Activated naive CD8-positive, alpha-beta T cell treated with anti-CD3 and anti-CD28 coated beads, Interleukin-2, amount 50 U/mL, for 16 hours (primary cell): ENCODE measurements around the gene POU2F1.
"Not testable (repeated sequence)": the region's sequence is repeated elsewhere in the genome, so short reads cannot be mapped to it uniquely, and the experiment has no call there.

Experiments
- DNase-seq: peaks from one replicate; pipeline ENCODE4 v3.0.0-alpha.2; 2020; ENCODE audit warnings: low read depth, low spot score

Gene POU2F1

DNA sequence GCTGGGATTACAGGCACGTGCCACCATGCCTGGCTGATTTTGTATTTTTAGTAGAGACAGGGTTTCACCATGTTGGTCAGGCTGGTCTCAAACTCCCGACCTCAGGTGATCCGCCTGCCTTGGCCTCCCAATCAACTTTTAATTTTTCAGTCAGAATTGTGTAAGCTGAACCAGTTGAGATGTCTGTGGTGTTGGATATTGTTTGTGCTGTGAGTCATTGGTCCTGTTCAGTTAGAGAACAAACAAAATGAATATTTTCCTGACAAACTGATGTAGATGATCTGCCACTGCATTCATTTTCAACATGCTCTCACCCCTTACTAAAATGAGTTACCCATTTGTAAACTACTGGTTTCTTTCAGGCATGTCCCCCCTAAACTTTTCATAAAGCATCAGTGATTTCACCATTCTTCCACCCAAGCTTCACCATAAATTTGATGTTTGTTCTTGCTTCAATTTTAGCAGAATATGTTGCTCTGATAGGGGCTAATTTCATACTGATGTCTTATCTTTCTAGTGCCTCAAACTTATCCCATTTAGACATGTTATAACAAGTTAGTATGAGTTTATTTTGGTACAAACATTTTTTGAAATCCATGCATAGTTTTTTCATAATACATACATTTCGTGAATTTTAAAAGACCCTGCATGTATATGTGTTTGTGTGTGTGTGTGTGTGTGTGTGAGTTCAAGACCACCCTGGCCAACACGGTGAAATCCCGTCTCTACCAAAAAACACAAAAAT, 15.2 kb upstream of the POU2F1 start:
- not testable (repeated sequence) for DNase-seq

DNA sequence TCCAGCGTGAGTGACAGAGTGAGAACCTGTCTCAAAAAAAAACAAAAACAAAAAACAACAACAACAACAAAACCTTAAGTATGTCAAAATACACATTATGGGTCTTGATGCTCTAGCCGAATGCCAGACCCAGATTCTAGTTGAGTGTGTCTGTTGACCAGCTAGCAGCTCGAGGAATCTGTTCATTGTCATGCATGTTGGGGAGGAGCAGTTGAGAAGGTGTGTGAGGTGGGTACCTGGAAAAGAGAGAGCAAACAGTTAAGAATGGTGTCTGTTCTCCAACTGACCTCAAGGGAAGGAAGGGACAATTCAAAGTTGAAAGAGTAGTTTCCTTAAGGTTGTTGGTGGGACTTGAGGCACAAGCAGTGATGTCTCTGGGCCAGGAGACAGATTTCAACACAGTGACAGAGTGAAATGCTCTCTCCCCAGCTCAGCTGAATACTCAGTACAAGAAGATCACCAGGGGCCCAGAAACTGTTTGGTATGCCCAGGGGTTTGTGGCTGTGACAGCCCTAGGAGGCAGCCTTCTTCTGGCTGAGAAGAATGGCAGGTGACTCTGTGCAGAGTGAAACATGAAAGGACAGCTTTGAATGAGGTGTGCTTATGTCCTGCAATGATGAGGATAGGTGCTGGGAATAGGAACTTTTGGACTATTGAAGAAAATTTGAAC, 14.4 kb upstream of the POU2F1 start:
- no peak for DNase-seq

DNA sequence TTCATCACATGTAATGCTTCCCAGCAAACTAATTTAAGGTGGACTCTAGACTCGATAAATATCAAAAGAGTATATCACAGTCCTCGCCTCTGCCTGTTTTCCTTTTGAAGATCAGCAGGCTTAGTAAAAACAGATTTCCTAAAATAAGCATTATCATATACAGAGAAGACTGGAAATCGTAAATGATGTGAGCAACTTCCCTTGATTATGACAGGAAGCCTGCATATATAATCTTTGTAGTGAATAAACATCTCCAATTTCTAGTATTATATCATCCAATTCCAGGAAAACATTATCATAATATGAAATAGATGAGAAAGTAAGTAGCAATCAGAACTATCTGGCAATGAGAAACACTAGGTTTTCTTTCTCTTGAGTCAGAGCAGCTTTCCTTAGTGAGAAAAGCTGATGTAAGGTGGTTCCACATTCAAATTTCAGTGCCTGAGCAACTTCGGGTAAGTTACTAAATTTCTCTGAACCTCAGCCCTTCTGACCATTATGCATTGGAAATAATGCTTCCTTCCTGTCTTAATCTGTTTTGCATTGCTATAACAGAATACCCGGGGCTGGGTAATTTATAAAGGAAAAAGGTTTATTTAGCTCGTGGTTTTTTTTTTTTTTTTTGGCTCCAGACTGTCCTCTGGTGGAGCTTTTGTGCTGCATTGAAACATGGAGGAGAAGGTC, 12.6 kb upstream of the POU2F1 start:
- DNase-seq: no peak

DNA sequence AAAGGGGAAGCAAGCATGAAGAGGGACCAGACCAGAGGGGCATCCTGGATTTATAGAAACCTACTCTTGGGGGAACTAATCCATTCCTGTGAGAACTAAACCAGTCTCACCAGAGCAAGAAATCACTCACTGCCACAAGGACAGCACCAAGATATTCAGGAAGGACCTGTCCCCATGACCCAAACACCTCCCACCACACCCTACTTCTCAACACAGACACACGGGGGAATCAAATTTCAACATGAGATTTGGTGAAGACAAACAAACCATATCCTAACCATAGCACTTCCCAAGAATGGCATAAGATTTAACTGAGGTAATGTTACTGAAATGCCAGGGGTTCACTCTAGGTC, 12.1 kb upstream of the POU2F1 start:
- DNase-seq: no peak

DNA sequence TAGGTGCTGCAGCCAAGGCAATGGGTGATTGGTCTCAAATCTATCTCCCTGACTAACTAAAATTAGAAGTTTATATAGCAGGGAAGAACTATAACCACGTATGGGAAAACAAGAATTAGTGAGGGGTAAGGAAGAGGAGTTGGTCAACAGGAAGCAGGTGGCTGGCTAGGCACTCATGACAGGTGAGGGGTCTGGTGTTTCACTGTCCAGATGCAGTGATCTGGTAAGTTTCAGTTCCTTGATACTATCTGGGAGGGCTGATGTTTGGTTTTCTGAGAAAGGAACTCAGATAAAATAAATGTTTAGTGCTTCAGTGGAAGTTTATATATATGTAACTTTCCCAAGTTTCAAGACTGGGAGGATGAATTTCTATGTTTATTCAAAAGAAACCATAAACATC, 11.6 kb upstream of the POU2F1 start:
- no peak for DNase-seq

DNA sequence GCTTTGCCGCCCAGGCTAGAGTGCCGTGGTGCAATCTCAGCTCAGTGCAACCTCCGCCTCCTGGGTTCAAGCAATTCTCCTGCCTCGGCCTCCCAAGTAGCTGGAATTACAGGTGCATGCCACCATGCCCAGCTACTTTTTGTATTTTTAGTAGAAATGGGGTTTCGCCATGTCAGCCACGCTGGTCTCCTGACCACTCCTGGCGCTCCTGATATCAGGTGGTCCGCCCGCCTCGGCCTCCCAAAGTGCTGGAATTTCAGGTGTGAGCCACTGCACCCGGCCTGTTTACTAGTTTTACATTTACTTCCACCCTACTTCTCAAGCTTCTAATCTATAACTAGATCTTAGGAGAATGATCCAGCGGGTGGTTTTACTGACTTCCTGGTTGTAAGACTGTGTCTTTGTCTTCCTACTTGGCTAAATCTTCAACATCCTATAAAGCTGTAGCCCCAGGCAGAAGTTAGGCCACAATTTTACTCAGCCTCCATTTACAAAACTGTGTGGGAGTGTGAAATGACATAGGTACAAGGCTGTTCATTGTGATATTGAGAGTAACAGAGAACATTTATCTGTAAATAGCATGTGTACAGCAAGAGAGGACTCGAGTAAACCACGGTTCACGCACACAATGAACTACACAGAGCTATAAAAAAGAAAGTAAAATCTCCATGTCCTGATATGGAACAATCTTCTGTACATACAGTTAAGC, 9.6 kb upstream of the POU2F1 start:
- DNase-seq: no peak

DNA sequence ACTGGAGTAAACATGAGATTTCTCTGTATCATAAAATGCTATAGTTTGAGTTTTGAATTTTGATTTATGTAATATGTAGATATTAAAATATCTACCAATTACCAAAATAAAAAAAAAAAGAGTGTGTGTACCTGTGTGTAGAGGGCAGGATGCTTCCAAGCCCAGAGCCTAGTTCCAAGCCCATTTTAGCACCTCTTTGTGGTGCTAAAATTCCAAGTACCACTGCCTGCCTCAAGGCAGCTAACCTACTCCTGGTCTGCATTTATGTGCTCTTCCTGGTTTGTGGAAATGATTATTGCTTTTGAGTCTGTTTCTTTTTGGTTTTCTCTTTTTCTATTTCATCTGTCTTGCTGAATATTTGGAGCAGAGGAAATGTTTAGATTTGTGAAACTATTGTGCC, 8.7 kb upstream of the POU2F1 start:
- no peak for DNase-seq

DNA sequence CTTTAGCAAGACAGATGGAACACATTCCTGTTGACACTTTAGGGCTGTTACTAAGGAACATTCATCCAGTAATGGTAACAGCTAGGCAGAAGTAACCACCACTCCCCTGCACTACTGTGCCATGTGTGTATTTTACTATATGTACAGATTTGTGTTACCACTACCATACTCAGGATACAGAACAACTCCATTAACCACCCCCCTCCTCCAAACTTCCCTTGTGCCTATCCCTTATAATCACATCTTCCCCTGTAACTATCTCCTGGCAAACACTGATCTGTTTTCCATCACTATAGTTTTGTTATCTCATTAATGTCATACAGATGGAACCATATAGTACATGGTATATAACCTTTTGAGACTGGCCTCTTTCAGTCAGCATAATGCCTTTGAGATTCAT, 3.9 kb upstream of the POU2F1 start:
- DNase-seq: no peak

DNA sequence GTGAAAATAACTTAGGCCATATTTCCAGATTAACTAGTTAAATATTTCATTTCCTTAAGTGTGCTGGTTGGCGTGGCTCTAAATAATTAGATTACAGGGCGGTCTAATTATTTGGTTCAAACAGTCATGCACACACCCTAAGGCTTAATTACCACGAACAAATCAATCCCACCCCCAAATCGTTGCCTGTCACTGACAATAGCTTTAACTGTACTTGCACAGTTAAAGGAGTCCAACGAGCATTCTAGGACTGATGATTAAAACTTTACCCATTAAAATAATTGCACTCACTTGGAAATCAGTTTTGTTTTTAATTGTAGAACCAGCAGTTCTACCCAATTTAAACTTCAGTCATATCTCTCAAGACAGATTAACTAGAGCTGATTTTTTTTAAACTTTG, 1.5 kb upstream of the POU2F1 start:
- no peak for DNase-seq

DNA sequence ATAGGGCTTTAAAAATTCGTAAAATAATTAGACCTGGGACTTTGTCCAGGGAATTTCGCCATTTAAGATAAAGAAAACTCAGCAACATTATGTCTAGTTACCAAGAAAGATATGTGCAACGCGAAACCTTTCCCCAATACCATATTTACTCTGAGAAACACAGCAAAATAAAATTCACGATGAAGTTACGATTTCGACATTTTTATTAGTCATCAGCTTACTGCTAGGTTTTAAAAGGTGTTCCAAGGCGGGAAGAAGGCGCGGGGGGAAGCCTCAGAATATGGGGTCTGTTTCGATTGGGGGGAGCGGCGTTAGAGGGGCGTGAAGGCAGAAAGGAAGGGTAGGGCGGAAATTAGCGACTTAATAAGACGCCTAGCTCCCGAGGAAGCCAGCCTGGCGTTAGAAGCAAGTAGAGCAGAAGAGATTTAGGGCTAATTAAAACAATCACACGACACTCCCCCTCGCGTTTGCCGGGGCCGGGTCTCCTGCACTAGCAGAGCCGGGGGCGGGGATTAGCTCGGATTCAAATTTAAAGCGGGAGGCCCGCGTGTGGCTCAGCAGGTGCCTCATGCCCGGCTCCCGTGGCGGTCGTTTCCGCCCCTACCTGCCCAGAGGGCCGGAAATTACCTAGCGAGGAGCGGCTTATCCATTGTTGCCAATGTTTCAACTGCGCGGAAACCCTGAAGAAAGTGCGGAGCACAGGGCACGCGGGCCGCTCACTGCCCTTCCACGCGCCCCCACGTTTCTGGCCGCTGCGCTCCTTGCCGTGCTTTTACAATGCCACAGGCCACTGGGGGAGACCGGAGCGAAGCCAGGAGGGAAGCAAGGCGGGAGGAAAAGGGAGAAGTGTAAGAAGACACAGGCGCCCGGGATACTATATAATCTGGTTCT, 795 bp upstream of the POU2F1 start:
- peak; percentile 82 for DNase-seq

DNA sequence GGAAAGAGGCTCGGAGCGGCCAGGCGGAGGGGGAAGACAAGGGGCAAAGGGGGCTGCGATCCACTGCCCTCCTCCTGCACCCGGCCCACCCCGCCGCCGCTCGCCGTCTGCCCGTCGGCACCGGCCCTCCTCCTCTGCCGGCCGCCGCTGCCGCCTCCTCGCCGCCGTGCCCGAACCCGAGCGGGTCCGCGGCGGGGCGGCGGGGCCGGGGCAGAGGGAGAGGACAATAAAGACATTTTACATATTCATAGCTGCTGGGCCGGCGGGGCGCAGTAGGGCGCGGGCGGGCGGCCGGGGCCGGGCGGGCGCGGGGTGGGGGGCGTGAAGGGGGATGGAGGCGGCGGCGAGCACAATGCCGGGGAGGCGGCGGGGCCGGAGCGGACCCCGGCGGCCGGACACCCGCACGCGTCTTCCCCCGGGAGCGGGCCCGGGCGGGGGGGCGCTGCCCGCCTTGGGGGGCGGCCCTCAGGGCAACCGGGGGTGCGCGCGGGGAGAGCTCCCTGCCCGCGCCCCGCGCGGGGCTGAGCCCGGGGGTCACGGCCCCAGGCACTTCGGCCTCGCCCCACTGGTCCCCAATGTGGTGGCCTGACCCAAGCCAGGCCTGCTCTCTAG, 546 bp downstream of the POU2F1 start:
- DNase-seq: no peak

DNA sequence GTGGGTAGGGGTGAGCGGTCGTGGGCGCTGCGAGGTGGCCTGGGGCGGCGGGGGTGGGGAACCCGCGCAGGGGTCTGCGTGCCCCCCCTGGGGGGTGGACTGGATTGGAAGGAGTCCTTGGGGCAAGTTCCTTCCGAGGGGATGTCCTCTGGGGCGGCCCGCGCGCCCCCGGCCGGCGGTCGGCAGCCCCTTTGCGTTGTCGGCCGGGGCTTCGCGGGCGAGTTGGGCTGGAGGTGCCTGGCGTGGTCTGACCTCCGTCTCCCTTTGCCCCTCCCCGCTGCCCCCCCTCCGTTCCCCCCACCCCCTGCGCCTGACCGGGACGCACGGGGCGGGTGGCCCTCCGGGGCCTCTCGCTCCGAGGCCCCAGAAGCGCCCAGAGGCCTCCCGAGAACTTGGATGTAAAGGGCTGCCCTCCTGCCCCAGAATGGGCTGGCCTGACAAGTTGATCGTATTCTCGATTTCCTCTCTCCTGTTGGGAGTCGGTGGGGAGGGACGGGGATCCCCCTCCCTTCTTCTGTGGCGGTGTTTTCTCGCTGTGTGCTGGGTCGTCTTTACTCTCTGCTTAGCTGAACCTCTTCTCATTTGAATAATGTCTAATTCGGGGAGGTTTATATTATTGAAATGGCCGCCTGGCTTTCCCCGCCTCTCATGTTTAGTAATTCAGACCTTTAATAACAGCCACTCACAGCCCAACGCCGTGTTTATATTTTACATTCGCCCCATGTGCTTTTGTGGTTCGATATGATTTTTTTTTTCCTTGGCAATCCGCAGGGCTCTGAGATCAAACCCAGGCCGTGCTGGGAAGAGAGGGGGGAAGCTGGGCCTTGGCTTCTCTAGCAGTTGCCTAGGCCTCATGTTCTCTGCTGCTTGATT, 1.3 kb downstream of the POU2F1 start:
- DNase-seq: peak; percentile 14

DNA sequence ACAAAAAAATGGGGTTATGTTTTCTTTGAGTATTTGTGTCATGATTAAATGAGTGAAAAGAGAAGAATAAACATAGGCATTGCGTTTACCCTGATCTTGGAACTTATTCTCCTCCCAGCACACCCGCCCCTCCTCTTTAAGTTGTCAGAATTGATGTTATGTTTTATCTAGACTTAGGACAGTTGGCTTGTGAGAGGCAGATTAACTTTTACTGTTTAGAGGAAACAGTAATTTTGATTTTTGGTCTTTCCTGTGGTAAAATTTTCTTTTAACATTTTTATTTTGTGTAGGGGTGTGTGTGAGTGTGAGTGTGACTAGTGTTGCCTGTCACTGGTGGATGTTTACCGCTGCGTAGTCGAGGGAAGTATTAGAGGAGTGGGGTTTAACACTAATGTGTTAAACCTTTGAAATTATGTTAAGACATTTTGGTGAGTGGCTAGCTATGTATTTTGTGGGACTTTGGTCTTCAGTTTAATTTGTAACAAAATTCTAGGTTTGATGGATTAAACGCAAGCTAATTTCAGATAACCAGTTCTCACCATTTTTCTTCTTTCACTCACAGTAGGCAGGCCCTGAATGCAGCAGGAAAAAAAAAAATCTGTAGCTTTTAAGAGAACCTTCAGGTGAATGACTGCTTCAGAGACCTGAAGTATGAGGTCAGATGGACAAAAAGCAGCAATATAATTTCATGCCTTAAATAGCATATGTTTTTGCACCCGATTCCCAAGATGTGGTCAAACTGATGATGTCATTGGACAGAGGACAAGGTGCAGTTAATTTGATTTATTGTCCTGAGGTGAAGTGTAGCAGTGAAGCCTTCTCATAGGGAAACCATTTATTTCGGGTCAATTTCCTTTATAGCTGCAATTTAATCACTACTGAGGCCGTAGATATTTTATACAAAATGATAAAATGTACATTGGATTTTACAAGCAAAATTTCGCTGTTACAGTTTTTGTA, 2.7 kb downstream of the POU2F1 start:
- DNase-seq: no peak

DNA sequence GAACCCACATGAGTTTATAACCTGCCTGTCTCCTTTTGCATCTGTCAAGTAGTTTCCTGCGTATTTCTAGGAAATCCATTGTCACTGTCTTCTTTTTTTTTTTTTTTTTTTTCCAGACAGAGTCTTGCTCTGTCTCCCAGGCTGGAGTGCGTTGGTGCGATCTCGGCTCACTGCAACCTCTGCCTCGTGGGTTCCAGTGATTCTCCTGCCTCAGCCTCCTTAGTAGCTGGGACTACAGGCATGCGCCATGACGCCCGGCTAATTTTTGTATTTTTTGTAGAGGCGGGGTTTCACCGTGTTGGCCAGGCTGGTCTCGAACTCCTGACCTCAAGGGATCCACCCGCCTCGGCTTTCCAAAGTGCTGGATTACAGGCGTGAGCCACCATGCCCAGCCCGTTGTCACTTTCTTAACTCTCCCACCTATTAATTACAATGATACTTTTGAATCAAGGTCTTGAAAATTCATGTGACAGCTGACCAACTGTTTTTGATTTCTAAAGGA, 4.1 kb downstream of the POU2F1 start:
- not testable (repeated sequence) for DNase-seq

DNA sequence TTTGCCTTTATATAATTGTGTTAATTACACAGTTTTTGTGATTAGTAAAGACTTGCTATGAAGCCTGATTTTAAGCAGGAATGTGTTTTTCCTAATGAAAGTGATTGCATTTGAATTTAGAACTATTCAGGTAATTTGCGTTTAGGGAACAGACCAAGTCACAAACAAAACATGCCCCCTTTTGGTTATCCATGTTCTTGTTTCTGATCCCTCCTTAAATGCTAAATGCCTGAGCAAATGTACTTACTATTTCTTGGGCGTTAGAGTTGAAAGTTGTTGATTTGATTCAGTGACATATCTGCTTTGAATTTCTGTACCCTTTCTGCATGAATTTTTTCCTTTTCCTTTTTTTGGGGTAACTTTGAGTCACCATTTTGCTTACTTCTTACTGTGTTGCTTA, 5.2 kb downstream of the POU2F1 start:
- DNase-seq: no peak

DNA sequence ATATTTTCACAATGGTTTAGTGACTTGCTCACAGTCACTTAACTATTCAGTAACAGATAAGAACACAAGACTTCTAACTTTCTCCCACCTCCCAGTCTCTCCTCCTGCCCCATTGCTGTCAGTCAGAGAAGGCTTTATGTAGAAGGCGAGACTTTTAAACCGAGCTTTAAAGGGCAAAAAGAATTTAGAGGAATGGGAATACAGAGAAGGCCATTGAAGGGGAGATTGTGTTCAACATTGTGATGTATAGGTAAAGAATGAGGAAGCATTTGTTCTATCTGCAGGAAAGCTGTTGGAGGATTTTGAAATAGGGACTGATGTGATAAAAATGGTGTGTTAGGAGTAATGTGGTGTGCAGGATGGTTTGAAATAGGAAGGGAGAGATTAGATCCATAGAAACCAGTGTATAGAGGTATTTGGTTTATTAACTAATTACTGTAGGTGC, 7.3 kb downstream of the POU2F1 start:
- DNase-seq: no peak

DNA sequence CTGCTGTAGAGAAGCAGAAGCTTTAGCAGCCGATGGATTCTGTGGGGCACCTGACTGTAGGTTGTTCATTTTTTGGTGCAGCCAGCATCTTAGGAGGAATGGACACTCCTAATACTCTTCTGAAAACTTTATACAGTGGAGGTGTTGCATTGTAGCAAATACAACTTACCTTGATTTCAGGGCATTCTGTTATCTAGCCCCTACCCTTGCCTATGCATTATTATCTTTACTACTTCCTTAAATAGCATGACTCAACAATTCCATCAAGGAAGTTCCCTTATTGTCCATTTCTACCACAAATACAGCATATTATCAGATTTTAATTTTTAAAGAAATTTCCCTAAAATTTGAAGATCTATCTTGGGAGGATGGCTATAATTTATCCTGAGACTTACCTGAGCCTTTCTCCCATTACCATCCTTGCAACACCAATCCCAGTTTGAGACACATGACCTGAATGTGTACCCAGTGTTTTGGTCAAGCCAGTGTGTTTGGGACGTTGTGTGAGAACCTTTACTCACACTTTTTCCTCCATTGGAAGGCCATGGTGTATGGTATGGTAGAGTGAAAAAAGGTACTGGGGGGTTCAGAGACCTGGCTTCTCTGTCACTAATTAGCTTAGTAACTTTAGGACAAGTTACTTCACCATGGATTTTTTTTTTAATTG, 9.2 kb downstream of the POU2F1 start:
- DNase-seq: no peak

DNA sequence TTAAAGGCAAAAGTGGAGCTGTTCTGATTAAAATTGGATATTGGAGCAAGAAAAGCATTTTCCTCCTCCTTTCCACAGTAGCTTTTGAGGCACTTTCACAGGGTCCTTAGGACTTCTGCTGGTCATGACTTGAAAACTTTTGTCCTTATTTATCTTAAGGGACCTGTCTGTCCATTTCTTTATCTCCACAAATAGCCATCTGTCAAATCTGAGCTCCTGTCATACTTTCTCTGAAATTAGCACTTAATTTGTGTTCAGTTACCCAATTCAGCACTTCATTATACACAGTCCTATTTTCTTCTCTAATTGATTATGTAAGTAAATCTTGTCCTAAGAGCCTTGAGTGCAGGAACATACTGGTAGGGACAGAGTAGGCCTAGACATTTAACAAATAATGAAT, 9.8 kb downstream of the POU2F1 start:
- DNase-seq: no peak
